HG03175 (cell line): ENCODE results near the gene SARS2.
"Not testable (repeated sequence)": the region's sequence is repeated elsewhere in the genome, so short reads cannot be mapped to it uniquely, and the experiment has no call there.

Experiments used
- ATAC-seq: cut with Tn5 transposase; IDR thresholded peaks from one replicate; pipeline ENCODE4 v1.9.1; 2021; ENCODE audit warnings: mild to moderate bottlenecking, moderate library complexity; ENCODE audit not compliant: unreplicated experiment

Gene SARS2

DNA sequence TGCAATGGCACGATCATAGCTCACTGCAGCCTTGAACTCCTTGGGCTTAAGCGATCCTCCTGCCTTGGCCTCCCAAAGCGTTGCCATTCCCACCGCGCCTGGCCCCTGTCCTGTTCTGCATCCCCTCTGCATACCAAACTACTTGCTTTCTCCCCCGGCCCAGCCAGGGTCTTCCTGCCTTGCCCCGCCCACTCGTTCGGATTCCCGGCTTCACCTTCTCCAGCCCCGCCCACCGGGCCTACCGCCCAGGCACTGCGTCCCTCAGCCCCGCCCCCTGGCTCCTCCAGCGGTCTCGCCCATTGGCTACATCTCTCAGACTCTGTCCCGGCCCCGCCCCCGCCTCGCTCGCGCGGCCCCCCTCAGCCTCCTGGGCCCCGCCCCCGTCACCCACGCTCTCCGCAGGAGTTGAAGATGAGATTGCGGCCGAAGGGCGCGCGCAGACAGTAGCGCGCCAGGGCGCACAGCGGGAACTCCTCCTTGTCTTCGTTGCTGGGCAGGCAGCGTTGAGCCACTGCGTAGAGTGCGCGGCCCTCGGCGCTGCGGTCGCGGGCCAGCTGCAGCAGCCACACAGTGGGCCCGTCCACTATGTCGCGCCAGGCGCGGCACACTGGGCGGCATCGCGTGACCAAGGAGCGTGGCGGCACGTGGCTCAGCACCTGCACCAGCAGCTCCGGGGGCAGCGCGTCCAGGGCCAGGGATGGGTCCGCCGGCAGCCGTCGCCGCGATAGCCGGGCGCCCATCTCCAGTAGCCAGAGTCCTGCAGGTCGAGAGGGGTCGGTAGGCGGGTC lies 19.2 kb upstream of the SARS2 start:
- no peak for ATAC-seq

DNA sequence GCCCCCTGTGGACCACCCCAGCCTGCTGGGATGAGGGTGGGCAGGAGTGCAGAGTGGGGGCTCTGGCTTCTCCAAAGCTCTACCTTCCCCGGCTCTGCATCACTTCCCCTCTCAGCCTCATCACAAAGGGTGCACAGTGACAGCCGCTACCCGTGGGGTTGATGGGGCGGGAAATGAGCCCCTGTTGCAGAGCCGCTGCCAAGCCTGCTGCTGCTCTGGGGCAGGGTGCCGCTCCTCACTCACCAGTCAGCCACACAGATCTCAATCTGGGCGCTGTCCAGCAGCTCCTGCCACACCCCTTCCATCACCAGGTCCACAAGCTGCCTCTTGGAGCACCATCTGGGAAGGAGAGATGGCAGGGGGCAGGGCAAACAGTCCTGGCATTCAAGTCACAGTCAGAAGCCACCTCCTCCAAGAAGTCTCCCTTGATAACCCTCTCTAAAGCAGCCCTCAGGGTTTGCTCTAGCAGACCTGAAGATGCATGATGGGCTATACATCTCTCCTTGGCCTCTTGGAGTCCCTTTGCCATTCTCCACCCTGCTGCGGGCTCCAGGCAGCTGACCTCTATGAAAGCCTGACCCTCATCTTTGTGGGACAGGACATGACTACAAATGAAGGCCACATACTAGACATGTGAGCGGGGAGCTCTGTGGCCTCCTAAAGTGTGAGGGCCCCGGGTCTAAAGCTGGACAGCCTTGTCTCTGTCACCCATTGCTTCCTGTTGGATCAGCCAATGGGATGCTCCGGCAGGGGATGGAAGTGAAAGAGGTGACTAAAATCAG lies 15.9 kb upstream of the SARS2 start:
- ATAC-seq = no peak

DNA sequence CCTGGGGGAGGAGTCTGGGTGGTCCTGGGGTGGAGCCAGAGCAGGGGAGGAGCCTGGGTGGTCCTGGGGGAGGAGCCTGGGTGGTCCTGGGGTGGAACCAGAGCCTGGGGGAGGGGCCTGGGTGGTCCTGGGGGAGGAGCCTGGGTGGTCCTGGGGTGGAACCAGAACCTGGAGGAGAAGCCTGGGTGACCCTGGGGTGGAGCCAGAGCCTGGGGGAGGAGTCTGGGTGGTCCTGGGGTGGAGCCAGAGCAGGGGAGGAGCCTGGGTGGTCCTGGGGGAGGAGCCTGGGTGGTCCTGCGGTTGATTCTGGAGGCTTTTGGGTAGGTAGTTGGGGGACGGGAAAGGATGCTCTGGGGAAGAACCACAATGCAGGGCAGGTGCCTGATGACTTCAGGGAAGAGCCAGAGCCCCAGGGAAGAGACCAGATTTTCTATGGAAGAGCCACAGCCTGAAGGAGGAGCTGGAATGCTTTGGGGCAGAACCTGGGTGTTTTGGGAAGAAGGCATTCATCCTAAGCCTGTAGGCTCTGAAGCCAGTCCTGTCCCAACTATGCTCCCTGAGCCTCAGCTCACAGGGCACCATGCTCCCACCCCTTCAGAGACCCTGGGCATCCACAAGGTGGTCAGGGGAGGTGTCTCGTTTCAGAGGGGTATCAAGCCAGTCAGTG lies 15.1 kb upstream of the SARS2 start:
- ATAC-seq = no peak

DNA sequence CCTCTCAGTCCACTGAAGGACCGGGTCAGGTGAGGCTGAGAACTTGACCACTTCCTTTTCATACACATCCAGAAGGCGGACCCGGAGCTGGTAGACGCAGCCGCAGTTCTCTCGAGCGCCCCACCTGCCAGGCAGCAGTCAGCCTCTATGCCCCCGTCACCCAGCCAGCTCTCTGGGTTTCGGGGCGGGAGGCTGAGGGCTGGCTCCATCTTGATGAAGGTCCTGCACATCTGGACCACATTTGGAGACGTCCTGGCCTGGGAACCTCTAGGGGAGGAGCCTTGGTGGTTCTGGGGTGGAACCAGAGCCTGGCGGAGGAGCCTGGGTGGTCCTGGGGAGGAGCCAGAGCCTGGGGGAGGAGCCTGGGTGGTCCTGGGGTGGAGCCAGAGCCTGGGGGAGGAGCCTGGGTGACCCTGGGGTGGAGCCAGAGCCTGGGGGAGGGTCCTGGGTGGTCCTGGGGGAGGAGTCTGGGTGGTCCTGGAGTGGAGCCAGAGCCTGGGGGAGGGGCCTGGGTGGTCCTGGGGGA lies 14.5 kb upstream of the SARS2 start:
- ATAC-seq = no peak

DNA sequence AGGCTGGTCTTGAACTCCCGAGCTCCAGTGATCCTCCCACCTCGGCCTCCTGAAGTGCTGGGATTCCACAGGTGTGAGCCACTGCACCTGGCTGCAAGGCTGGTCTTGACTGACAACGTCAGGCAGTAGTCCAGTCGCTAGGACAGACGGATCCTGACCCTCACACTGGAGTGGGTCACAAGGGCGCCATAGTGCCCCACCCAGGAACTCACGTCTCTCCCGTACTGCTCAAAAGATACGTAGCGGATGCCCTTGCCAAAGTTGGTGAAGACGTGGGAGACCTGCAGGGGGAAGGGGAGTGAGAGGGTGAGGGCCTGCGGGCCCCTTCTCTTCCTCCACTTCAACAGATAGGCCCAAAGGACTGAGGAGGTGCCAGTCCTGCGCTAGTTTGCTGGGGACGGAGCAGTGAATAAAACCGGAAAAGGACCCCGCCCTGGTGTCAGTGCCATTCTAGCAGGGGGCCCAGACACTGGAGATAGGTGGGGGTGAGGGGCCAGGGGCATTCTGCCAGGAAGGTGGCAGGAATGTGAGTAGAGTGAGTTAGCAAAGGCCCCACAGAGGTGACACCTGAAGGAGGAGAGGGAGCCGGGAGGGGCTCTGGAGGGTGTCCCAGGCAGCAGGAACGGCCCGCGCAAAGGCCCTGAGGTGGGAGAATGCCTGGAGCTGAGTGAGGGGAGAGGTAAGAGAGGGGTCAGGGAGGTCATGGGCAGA lies 12.1 kb upstream of the SARS2 start:
- no peak for ATAC-seq

DNA sequence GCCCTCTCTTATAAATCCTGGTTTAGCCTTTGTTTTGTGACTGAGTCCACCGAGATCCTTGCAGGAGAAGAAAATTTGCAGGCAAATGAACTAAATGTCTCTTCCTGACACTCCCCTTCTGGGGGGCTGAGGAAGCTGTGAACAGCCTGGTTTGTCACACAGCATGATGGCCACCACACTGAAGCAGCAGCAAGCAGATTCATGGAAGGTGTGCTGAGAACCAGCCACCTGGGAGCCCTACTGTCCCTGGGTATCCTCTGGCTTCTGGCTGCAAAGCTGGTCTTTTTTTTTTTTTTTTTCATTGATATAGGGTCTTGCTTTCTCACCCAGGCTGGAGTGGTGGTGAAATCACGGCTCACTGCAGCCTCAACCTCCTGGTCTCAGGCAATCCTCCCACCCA lies 11.4 kb upstream of the SARS2 start:
- ATAC-seq = no peak

DNA sequence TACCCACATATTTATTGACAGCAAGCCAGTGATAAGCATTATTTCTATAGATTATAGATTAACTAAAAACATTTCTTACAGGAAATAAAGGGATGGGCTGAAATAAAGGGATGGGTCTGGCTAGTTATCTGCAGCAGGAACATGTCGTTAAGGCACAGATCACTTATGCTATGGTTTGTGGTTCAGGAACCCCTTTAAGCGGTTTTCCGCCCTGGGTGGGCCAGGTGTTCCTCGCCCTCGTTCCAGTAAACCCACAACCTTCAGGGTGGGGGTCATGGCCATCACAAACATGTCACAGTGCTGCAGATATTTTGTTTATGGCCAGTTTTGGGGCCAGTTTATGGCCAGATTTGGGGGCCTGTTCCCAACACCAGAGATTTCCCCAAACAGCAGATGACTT lies 10.9 kb upstream of the SARS2 start:
- not testable (repeated sequence) for ATAC-seq

DNA sequence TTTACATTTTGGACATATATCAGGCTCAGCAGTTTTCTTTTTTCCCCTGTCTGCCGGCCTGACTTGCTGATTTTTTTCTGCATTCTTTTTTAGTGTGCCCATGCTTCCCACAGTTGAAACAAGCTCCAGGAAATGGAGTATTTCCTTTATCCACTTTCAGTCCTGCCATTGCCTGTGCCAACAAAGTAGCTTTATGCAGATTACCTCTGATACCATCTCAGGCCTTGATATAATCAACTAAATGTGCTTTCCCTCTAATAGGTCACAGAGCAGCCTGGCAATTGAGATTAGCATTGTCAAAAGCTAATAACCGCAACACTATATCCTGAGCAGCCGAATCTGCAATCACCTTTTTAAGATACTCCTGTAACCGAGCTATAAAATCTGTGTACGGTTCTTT lies 9.4 kb upstream of the SARS2 start:
- ATAC-seq = no peak

DNA sequence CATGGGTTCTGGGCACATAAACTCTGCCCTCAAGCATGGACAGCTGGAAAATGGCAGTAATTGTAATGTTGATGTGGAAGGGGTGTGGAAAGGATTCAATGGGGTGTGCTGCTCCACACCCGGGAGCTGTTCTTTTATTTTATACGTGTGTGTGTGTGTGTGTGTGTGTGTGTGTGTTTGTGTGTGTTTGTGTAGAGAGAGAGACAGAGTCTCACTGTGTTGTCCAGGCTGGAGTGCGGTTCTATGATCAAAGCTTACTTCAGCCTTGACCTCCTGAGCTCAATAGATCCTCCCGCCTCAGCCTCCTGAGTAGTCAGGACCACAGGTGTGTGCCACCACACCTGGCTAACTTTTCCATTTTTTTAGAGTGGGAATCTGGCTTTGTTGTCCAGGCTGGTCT lies 3.0 kb upstream of the SARS2 start:
- ATAC-seq = no peak

DNA sequence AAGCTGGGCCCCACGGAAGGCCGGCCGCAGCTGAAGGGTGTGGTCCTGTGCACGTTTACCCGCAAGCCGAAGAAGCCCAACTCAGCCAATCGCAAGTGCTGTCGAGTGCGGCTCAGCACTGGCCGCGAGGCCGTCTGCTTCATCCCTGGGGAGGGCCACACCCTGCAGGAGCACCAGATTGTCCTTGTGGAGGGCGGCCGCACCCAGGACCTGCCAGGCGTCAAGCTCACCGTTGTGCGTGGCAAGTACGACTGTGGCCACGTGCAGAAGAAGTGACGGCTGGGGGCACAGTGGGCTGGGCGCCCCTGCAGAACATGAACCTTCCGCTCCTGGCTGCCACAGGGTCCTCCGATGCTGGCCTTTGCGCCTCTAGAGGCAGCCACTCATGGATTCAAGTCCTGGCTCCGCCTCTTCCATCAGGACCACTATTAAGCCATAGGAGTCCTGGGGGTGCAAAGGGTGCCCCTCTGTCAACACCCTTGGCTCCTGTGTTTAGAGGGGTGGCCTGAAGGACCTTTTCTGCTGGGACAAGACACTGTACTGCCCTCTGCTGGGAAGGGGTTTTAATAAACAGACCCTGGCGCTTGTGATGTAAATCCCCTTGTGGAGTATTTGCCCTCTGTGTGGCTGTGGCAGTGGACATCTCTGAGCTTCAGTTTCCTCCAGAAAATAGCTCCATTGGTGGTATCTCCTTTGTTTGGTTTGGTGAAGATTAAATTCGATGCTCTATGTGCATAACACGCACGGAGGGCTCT lies 2.0 kb upstream of the SARS2 start:
- no peak for ATAC-seq

DNA sequence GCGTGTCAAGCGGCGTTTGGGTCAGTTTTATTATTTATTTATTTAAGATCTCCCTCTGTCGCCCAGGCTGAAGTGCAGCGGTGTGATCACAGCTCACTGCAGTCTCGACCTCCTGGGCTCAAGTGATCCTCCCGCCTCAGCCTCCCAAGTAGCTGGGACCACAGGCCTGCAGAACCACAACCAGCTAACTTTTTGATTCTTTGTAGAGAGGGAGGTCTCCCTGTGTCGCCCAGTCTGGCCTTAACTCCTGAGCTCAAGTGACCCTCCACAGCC lies 894 bp upstream of the SARS2 start:
- ATAC-seq = no peak

DNA sequence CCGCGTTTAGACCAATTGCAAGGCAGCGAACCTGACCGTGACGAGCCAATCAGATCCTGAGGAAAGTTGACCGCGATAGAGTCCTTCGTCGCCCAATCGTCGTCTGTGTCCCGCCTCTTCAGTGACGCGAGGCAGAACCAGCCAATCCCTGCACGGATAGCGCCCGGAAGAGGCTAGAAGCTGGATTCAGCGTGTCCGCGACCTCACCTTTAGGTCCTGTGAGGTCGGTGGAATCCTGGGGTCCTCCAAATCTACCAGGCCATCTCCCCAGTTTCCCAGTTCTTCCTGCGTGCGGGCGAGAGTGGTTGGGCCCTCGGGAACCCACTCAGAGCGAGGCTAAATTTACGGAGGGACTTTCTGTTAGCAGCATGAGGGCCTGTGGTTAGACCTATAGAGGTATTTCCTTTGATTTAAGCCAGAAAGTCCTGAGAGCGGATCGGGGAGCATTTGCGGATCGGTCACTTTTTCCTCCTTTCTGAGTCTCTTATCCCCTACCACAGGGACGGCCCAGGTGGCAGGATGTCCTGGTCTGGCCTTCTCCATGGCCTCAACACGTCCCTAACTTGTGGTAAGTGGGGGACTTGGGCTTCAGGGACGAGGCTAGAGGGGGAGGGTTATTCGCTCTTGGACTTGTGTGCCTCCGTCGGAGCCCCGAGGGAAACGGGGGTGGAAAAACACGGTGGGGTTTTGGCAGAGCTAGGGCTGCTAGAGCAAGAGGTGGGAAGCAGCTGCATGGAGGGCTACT lies 385 bp upstream of the SARS2 start, which contains the start of gene MRPS12:
TSS of gene MRPS12 (plus strand) at position 169 of the 745 bp plus-strand sequence. CDS start at position 520, 351 bp downstream.
- peak; percentile 89 for ATAC-seq

DNA sequence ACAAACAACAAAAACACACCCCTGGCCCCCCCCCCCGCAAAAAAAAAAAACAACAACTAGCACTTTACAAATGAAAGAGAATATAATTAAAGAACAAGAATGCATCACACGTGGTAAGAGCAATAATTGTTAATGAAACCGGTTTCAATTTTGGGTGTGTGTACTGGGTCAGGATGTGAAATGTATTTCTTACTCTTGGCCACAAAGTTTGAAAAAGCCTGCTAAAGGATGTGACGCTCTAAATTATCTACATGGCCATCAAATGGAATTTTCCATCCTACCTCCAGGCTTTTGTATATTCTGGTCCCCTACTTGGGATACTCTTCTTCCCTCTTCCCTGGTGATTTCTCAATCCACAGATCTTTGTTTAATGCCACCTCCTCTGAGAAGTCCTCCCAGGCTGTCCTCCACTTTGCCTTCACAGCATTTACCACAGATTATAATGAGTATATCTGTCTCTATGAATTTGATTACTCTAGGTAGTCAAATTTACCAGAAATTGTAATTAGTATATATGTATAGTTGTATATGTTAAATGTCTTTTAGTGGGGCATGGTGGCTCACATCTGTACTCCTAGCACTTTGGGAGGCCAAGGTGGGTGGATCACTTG lies 2.1 kb downstream of the SARS2 start:
- no peak for ATAC-seq

DNA sequence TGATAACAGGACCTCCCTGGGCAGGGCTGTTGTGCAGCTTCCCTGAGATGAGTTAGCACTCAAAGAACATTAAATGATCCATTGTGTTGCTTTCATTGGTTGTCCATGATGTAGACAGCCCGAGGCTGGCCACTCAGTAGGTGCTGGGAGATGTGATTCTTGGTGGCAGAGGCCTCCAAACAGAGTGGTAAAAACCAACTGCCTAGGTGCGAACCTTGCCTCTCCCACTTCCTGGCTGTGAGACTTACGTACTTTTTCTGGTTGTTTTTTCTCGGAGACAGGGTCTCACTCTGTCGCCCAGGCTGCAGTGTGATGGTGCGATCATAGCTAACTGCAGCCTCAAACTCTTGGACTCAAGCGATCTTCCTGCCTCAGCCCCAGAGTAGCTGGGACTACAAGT lies 6.2 kb downstream of the SARS2 start:
- ATAC-seq = no peak

DNA sequence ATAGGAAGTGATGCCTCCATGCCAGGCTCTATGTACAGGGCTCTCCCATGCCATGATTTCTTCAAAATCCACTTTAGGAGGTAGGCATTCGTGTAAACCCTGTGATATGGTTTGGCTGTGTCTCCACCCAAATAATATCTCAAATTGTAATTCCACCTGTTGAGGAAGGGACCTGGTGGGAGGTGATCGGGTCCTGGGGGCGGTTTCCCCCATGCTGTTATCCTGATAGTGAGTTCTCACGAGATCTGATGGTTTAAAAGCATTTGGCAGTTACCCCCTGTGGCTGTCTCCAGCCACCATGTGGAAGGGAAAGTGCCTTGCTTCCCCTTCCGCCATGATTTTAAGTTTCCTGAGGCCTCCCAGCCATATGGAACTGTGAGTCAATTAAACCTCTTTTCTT lies 8.1 kb downstream of the SARS2 start:
- no peak for ATAC-seq

DNA sequence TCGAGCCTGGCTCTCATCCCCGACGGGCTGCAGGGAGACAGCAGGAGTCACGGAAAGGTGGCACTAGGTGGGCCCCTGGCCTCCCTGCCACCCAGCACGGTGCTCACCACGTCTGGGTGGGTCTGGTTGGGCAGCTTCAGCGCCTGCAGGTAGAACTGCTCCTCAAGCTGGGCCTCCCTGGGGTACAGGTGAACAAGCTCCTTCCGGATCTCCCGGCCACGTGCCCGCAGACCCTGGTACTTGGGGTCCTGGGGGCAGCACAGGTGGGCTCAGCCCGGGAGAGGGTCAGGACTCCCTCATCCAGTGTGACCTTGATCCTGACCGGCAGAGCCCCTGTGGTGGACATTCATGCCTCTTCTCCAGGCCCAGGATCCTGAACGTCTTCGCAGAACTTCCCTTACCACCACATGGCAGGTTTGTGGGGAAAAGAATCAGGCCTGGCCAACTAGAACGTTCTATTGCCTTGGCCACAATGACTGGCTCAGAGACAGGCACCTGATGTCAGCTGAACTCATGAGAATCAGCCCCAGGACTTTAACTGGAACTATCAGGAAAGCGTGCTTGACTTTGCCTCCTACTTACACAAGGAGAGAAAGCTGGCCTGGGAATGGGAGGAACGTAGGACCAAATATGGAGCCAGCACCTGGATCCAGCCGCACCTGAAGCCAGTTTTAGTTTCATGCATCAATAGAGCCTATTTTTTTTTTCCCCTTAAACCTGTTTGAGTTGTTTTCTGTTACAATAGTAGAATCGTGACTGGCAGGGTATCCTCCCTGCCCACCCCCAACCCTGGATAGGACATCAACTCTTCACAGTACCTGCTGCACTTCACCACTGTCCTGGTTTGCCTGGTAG lies 8.9 kb downstream of the SARS2 start:
- ATAC-seq = no peak

DNA sequence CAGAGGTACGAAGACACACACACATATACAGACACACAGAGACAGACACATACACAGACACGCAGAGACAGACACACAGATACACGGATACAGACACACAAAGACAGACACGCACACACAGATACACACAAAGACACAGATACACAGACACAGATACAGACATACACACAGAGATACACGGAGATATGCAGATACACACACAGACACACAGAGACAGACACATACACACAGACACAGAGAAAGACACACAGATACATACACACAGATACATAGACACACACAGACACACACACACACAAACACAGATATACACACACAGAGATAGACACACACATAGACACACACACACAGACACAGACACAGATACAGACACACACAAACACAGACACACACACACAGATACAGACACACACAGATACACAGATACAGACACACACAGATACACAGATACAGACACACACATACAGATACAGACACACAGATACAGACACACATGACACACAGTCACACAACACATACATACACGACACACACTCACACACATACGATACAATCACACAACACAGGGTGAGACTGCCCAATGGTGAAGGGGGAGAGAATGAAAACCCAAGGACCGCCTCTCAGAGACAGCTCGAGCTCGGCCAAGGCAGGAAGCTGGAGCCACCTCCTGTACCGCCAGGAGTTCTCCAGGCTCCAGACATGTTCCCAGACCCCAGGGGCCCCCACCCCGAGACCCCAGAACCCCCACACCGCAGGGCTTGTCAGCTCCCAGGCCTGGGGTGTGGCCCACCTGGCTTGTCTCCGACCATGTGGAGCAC lies 9.8 kb downstream of the SARS2 start:
- no peak for ATAC-seq
